Stimulated activated CD8-positive, alpha-beta memory T cell treated with anti-CD3 and anti-CD28 coated beads, Interleukin-12 subunit alpha, Interleukin-12 subunit beta, amount 100 ng/mL, for 1 hour (primary cell): ENCODE data around the gene ASB7.
"Not testable (repeated sequence)": the region's sequence is repeated elsewhere in the genome, so short reads cannot be mapped to it uniquely, and the experiment has no call there.

ENCODE experiments used
- DNase-seq: peaks from one replicate; pipeline ENCODE4 v3.0.0-alpha.2; 2020; ENCODE audit warnings: low read depth

Gene ASB7, protein sequence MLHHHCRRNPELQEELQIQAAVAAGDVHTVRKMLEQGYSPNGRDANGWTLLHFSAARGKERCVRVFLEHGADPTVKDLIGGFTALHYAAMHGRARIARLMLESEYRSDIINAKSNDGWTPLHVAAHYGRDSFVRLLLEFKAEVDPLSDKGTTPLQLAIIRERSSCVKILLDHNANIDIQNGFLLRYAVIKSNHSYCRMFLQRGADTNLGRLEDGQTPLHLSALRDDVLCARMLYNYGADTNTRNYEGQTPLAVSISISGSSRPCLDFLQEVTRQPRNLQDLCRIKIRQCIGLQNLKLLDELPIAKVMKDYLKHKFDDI

DNA sequence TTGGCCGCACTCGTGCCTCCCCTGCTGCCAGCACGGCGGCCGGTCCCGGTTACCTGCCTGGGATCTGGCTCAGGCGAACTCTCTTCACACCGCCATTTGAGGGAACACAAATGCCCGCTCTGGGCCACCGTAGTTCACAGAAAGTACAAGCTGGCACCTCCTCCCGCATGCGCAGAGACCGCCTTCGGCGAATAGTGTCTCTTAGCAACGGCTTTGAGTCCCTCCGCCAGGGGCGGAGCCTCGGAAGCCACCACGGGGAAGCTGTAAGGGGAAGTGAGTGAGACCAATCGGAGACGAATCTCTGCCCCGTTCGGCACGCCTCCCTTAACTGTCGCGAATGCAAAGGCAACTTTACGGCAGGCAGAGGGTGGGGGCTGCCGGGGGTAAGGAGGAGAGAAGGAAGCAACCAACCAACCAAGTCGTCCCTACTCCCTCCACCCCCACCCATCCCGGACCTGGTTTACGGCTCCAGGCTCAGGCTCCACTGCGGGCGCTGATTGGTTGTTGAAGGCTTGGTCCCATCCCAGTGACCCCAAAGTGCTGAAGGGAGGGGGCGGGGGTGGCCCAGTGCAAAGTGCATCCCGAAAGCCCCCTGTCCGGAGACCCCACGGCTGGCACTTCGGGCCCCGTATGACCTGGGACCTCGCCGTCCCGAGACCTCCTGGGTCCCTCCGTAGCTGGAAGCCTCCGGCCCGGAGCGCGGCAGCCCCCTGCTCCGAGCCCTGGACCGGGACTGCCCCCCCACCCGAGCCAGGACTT, at the start of gene ASB7, which contains the start of gene LINS1:
ASB7 (plus strand) TSS at position 526 of the 759 bp plus-strand sequence. CDS start 9,628 bp downstream, outside the sequence.
LINS1 (minus strand) TSS at position 121 of the 759 bp plus-strand sequence. CDS start 21,342 bp downstream, outside the sequence.
- DNase-seq, result peak; percentile 100

DNA sequence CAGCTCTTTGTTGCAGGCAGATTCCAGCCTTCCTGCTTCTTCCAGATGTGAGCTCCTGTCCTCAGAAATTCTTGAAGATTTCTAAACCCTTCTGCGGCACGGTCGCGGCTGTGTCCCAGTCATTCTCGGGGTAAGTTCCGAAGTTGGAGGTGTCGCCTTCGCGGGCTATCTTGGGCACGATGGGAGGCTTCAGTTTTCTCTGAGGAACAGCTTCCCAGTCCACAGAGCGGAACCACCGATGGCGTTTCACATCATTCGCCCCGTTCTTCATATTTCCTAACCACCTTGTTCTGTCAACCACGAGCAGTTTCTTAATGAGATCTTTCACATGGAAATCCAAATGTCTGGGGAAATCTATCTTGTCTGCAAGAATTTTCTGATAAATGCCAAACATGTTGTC, 48.9 kb upstream of the ASB7 start:
- DNase-seq, result no peak

DNA sequence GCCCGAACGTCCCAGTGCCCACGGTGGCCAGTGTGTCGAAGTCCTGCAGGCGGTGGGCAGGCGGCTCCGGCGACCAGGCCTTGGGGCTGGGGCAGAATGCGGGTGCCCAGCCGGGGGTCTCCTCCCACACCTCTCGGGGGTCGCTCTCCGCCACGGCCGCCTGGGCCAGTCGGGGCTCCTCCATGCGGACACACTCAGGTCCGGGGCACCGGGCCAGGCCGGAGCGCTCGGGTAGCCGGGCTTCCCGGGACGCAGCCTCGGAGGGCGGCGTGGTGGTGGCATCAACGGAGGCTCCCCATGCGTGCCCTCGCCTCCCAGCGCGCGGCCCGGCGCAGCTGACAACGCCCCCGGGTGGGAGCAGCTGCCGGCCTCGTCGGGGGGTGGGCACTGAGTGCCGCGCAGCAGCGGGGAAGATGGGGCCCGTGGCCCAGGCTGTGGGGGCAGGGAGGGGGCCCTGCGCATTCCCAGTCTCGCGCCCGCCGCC, 43.6 kb upstream of the ASB7 start:
- no peak for DNase-seq

DNA sequence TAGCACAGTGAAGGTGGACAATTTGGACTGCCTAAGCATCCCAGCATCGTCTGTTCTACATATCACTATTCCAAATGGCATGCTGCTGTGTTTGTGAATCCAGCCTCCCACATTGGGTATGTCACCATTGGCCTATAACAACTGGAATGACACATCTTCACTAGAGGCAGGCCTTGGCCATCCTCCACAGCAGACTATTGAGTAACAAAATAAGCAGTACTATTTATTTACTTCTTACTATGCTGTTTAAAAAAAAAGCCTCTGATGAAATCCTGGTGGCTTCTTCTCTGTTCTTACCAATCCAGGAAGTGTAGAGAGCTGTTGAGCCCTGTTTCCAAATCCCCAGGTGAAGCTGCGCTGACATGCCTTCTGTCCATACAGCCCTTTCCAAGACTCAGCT, 43.1 kb upstream of the ASB7 start:
- no peak for DNase-seq

DNA sequence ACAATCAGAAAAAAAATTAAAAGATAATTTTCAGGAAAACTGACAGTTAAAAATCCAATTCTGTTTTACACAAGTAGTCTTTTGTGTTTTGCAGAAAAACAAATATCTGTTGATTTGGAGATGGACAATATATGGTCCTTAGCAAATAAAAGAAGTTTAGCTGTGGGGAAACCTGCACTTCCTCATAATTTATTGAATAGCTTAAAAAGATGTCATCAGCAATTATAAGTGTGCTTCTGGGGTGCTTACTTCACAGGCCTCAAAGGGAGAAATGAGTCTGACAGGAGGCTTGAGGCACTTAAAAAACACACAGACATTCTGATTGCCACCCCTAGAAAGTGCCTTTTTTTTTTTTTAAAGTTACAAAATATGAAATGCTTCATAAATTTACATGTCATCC, 42.1 kb upstream of the ASB7 start:
- no peak for DNase-seq

DNA sequence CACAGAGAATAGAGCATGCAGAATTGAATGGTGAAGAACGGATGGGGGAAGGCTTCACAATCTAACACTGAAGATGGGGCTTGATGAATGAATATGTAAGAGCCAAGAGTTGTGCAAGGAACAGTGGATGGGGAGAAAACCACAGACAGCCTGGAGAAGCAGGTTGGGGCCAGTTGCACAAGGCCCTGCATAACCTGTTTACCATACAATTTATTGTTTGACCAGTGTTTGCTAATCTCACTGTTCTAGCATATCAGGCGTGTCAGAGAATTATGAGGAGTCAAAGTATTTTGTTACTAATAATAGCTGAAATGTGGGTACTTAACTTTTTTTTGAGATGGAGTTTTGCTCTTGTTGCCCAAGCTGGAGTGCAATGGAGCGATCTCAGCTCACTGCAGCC, 36.8 kb upstream of the ASB7 start:
- no peak for DNase-seq

DNA sequence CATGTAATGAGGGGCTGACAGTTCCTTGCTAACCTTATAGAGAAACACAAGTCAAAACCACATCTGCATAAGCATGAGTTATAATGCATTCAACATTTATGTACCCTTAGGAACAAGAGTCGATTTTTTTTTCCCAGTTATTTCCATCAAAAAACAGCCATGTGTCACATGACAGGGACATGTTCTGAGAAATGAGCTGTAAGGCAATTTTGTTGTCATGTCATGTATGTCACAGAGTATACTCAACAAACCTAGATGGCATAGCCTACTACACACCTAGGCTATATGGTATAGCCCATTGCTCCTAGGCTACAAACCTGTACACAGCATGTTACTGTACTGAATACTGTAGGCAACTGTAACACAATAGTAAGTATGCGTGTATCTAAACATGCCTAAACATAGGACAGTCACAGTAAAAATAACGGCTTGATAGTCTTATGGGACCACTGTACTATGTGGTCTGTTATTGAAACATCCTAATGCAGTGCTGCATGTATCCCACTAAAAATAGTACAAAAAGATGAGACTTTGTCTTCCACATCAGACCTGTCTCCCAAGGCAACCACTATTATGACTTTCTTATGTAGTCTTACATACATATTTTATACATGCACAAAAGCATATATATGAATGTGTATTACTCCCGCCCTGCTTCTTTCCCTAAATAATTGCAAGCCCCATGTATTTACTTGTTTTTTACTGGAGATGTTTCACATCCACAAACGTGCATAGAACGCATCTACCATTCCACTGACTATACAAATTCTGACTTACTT, 35.4 kb upstream of the ASB7 start:
- DNase-seq, result no peak

DNA sequence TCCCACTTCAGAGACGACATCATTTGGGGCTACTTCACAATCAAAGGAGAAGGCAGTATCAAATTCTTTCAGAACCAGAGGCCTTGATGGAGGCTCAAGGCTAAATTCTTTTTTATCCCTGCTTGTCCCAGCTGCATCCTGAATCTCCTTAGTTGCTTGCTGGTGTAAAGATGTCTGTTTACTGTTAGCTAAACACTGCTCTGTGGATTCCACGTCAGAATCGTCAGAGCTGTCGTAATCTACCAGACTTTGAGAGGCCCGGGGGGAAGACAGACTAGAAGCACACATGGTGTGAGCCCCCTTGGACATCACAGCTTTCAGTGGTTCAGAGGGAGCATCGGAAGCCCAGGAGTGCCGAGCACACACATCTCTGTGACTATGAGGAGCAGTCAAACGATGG, 33.0 kb upstream of the ASB7 start:
- no peak for DNase-seq

DNA sequence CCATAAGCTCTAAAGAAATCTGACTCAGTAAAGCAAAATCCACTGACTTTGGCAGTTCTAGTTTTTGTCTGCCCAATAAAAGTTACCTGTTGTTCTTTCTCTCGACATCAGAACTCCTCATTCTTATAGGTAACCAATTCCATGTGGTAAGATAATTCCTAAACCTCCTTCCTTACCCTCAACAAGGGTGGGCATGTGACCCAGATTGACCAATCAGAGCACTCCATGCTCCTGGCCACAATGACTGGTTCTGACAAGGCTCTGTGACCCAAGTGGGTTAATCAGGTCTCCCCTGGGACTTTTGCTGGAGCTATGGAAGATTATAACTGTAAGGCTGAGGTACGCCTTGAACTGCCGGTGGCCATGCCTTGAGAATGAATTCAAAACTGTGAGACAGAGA, 32.1 kb upstream of the ASB7 start:
- no peak for DNase-seq

DNA sequence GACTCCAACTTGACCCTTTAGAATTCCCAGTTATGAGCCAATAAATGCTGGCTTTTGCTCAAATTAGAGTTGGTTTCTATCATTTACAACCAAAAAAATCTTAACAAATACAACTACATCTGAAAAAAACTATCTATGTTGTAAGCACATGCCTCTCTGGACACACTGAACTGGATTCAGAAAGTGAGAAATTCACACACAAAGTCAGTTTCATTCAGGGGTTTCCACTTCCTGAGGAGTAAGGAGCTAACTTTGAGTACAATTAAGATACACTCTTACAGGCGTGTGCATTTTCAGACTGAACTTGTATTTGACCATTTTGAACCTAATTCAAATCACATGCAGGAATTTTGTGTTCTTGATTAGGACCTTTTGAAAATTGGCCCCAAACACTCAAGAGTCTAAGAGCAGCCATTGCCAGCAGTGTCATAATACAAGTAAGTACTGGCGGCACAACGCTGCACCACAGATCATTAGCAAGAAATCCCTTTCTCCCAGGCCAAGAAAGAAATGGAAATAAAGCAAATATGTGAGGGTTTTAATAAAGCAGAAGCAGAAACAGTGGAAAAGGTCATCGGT, 31.6 kb upstream of the ASB7 start:
- DNase-seq, result no peak

DNA sequence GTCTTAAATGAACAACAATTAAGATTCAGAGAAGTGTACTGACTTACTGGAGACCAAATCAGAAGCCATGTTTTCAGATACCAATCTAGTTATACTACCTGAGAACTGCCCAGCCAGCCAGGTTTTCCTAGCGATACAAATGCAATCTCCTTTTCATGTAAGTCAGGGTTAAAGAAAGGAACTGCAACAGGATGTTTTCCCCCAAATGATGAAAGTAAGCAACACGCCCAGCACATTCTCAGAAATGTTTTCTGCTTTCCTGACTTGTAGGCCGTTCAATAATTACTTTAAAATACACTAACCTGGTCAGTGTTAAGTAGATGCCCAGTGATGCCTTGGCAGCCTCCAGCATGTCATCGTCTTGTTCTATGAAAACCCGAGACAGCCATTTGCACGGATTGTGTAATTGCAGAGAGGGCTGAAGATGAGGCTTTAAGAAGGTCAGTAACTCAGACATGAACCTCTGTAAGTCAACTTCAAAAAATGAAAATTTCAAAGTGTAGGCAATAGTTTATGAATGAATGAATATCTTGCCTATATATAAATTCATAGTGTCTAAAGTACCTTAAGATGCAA, 30.7 kb upstream of the ASB7 start:
- DNase-seq, result no peak

DNA sequence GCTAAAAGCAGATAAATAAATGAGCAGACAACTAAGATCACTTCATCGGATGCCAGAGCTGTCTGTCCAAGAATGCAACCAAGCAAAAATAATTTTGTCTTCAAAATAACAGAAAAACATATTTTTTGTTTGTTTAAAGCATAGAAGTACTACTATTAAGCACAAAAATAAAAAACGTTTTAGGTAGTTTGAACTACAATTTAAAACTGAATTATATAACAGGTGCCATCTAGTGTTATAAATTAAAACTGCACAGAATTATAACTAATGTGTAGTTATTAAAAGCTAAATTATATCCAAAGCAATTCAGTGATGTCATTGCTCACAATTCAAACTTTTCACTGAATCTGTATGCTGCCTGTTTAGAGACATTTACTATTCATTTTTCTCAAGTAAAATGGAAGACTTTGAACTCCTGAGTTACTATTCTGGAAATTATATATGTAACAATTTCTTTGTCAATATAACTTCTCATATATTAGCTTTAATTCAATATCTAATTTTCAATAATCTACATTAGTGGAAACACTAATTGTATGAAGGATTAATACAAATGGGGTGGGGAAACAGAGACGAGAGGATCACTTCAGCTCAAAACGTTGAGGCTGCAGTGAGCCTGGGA, 29.9 kb upstream of the ASB7 start:
- DNase-seq, result no peak

DNA sequence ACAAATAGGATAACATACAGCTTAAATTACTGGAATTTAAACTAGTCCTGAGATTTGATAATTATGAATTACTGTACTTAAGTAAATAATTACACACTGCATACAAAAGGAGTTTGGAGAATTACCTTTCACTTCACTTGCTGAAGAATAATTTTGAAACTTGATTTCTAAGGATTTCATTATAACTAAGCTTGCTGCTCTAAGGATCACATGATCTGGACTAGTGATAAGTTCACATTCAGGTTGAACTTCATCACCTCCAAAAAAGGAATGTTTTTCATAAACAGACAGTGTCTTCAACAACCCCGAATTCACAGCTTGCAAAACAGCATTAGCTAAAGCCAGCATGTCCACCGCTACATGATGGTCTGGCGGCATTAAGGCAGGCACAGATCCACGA, 28.9 kb upstream of the ASB7 start:
- DNase-seq, result no peak

DNA sequence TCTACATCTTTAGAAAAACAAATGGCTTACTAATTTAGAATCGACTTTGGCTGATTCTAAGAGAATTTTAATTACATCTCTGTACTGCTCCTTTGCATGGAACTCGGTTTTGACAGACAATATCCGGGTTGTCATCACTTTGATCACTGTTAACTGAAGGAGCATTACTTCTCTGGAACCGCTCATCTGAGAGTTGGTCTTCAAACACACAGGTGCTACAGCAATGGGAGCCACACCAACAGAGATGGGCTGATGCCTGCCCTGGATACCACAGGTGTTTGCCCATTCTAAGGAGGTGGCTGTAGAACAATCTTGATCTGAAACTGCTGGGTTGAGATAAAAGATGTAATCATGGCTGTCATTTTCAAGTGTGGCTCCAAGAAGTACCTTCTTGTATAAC, 22.0 kb upstream of the ASB7 start:
- no peak for DNase-seq

DNA sequence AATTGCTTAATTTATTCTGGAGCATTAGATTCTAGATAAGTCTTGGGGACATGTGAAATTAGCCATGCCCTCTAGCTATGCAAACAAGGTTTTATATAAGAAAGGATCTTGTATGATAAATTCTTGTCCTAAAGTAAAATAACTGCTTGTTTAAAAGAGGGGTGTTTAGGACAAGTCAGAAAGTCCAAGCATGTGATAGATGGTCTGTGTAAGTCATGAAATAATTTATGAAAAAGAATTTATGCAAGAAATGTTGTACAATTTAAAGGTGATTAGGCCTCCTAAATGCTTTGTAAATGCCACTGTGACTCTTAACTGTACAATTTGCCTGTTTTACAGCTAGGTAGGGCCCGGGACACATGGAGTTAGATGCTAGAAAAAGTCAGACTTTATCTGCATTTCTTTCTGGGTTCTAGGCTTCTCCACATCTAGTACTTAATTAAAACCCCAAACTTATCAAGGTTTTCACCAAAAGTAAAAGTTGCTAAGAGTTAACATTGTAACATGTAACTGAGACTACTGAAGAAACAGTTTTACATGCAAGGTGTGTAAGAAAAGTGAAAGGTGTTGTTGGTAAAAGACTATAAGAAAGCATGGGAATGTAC, 13.6 kb upstream of the ASB7 start:
- no peak for DNase-seq

DNA sequence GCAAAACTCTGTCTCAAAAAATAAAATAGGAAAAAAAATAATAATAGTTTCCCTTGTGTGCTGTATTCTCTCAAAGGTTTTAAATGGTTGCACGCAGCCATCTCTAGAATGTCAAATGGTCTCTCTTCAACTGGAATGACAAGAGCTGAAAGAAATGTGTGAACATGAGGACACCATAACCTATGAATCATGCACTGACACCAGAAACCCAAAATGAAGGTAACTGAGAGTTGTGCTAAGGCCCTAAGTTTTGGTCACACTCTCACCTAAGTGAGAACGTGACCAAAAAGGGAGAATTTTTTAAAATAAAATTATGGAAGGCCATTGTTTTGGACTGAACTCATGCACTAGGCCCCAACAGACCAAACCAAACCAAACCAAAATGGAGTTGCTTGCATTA, 11.2 kb upstream of the ASB7 start:
- not testable (repeated sequence) for DNase-seq

DNA sequence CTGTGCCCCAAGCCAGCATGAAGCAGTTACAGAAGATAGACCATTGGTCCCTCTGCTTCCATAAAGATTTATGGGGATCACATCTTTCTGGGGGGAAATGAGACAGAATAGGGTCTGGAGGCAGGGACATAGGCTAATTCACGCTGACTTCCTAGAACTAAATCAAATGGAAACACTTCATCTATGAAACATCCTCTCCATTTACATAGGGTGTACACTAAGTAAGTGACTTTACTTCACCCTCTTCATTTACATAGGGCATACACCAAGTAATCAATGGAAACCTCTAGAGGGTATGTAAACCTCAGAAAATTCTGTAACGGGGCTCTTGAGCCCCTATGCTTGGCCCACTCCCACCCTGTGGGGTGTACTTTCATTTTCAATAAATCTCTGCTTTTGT, 10.6 kb upstream of the ASB7 start:
- DNase-seq, result no peak

DNA sequence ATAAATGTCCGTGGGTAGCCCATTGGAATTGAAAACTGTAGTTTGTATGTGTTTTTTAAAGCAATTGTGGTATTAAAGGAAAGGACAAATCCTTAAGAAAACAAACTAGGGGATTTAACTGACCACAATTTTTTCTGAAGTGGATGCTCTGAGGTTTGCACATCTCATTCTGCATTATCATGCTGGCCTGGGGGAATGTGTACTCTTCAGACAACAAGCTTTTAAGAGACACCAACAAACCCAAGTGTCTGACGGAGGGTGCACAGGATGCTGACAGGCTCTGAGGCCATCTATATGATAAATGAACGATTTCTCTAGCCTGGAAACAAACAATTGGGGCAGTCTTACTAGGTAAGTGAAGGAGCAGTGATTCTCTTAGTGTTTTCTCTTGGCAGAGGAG, 9.5 kb upstream of the ASB7 start:
- DNase-seq, result no peak

DNA sequence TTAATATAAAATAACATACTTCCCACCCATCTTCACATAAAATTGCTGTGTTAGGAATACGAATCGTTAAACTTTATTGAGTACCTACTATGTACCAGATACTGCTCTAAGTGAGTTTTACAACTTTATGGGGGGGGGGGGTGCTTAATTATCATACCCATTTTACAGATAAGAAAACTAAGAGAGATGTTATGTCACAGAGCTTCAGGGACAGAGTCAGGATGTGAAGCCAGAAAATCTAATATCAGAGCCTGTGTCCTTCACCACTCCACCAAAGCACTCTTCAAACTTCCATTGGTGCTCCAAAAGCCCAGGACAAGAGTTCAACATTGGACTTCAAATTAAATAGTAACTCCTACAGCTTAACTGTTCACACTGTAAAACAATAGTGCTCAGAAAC, 9.0 kb upstream of the ASB7 start:
- no peak for DNase-seq

DNA sequence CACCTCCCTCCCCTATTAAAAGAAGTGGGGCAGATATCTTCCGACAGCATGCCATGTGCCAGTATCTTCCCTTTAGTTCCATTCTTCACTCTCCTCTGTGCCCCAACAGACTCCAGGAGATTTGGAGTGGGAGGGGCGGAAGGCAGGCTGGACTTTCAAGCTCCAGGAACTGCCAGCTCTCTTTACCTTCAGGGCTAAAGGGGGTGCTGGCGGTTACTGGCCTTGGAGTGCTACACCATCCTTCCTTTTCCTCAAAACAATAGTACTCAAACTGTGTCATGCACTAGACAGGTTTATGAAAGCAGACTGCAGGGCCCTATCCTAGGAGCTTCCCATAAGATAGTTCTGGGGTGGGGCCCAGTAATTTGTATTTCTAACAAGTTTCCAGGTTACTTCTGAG, 6.4 kb upstream of the ASB7 start:
- DNase-seq, result no peak

DNA sequence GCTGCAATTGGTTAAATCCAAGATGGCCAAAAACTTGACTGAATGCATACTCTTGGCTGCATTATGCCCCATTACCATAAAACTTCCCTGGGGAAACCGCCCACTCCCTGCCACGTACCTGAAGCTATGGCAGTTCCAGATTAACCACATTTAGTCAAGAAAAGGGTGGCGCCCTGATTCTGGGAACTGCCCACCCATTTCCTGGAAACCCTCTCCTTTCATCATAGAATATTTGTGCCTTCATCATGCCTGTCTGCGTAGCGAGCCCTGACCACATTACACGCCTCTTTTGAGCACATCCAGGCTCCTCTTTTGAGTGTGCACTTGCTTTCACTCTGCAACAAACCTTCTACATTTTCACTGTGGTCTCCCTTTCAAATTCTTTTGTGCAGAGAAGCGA, 5.6 kb upstream of the ASB7 start:
- DNase-seq, result peak; percentile 77
